T-helper 1 cell treated with Interleukin-12 subunit alpha and Interleukin-12 subunit beta and Interleukin-4 antibody, amounts not matched to agents 30 ng/mL and 1 ng/mL, for 36 hours (primary cell): ENCODE results near the gene TENT4A. TPM values are rescaled to one million over a fixed set of nuclear protein-coding genes. Genes with fewer than 3 reads are reported as not detected.

Experiments
- intact Hi-C: fragments of 100-400 bp; cut with micrococcal nuclease; formaldehyde crosslinking; loops from one replicate; pipeline ENCODE4 v1.15.1; 2024
- total RNA-seq: library from RNA; stranded (reverse); gene quantifications from 2 replicates; pipeline ENCODE4 v1.2.3, GENCODE V29; 2022

The TENT4A gene
- total RNA-seq, 1 donor from 2014 or later, result 34.3 TPM

DNA sequence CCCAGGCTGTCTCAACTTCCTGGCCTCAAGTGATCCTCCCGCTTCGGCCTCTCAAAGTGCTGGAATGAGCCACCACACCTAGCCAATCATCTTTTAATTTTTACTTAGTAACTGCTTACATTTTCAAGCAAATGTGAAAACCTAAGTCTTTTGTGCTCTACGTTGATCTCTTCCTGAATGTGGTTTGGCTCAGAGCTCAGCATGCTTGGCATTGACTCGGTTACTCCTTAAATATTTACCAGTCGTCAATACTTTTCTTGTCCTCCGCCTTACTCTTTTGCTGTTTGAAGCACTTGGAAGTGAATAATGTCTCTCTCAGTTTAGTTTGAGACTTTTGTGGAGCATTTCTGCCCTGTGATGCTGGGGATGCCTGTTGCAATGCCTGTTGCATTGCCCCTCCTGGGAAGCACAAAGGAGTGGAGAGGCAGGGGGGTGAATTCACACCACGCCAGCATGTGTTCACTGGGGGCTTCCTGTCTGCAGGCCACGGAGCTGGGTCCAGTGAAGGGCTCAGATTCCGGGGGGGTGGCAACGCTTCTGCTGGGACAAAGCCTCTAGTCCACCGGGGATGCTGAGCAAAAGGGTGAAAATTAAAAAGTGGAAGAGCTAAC lies 13.1 kb upstream of the TENT4A start:
- intact Hi-C loops, result no loop called here

DNA sequence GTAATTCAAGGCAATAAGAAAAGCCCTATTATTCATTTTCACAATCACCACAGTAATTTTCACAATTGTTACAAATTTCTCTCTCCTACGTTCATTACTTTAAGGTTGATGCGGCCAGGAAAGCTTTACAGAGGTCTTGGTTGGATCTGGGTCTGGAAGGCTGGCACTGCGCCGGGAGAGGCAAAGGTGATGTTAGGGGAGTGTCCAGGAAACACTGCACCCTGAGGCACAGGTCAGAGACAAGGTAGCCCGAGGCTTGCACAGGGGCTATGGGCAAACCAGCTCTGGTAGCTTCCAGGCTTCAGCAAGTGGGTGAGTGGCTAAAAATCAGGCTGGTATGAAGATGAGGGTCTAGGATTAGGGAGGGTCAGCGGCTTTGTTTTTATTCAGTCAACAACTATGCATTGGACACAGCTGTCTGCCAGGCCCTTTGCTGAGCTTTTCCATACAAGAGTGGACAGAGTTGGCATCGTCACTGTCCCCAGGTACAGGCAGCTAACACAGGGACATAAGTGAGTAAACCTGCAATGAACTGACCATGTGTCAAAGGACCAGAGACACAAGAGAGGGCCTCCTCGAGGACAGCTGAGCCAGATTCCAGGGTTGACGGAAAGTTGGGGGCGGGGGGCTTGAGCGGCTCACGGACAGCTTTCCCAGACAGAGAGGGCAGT lies 12.4 kb upstream of the TENT4A start:
- intact Hi-C loops, result no loop called here

DNA sequence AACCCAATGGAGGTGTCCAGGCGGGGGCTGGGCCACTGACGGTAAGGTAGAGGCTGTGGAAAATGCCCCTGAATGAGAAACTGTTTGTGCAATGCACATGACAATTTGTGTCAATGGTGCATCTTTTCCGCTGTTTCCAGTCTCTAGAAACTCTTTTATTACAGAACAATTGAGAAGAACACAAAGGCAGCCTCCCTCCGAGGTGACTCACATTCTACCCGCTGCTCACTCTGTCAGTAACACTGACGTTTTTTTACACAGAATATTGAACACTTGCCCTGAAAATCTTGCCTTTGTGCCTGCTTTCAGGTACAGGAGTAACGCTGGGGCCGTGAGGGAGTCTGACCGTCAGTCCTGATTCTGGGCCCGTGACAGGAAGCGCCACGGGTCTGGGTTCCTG lies 11.7 kb upstream of the TENT4A start:
- intact Hi-C loops, result no loop called here

DNA sequence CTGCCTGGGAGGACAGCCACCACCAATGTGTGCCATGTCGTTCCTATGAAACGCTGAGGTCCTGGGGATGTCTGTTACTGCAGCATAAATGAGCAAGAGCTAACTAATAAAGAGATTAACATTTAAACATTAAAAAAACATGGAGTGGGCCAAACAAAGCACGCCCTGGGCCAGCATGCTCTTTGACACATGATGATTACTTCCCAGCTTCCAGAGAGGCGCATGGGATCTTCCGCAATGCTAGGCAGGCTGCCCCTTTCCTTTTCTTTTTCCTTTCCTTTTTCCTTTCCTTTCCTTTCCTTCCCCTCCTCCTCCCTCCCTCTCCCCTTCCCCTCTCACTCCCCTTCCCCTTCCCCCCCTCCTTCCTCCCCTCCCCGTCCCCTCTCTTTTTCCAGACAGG lies 10.6 kb upstream of the TENT4A start:
- intact Hi-C loops, result no loop called here

DNA sequence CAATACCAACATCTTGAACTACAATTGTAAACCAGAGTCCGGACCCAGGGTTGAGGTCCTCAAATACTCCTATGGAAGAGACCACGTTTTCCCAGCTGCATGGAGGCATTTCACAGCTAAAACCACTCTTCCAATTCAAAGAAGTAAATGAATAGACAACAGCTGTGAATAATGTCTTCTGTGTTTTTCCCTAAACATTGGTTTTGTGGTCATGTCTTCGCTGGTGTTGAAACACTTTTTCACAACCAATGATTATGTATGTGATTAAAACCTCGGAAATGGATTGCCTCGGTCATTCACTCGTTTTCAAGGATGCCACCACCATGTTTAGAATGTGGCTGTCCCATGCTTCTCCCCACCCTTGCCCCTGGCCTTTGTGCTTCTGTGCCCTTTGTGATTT lies 9.4 kb upstream of the TENT4A start:
- intact Hi-C loops, result no loop called here

DNA sequence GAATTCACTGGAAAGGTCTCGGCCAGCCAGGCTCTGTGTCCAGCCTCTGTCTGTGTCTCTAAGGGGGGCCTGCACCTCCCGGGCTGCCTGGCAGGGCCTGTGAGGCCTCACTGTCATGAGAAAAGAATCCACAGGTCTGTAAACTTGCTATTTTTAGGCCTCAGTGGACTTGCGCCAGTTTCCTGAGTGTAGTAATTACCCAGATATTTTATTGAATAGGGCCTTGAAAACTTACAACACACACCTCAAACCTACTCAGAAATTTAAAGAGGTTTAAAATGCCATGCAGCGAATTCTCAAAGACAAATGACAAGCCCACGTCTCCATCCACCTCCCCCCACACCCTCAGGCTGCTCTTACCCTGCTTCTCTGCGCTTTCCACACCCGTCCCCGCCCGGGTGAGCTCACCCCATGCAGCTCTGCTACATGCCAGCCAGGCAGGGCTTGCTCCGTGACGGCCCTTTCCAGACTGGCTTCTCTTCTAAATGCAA lies 8.8 kb upstream of the TENT4A start:
- intact Hi-C loops, result no loop called here

DNA sequence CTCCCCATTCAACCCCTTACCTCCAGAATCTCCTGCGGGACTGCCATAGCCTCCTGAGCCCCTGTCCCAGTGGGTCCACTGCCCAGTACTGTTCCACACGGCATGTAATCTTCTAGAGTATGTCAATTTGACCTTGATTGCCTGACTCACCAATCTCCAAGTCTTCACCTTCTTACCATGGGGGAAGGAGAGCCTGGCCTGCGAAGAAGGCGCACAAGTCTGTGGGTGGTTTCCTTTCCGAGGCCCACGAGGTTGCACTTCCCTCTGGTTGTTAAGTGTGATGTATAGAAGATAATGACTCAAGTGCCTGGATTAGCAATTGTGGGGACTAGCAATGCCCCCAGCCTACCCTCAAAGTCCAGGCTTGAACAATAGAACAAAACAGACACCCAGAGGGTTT lies 8.1 kb upstream of the TENT4A start:
- intact Hi-C loops, result no loop called here

DNA sequence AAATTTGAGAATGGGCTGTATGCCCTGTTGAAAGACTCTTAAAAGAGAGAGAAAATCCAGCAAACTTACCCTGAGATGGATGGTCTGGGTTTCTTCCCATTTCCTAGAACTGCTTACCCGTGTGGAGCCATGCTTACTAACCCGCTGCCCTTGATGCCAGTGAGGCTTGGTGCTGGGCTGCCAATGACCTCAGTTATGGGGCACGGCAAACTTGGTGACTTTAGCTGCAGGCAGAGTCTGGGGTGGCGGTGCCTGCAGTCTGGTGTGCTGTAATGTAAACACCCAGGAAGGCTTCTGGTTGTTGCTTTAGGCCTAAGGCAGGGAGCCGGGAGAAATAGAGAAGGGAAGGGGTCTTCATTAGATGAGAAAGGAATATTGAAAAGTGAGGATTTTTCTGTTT lies 7.3 kb upstream of the TENT4A start:
- intact Hi-C loops, result no loop called here

DNA sequence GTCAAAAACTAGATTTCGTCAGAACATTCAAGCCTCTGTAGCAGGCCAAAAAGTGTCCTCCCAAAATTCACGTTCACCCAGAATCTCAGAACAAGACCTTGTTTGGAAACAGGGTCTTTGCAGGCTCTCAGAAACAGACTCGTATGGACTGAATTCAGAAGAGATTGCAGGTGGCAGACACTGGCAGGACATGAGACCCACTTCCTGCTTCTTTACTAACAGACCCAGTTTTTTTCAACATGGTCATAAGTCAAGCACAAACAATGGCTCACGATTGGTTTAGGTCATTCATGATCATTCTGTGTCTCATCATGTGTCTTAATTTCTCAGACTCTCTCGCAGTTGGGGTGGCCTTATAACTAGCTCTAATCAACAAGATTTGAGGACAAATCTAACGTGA lies 5.4 kb upstream of the TENT4A start:
- intact Hi-C loops, result no loop called here

DNA sequence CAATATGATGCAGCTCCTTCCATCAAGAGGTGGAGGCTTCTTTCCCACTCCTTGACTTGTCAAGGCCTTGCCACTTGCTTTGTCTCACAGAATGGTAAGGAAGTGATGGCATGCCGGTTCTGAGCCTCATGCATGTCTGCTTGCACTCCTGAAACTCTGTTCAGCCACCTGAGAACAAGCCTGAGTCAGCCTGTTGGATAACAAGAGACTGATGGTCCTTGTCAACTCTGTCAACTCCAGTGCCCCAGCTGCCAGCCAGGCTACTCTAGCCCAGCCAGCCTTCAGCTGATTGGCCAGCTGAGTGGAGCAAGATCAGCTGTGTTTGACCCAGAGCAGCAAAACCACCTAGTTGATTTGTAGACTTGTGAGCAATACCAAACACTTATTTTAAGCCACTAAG lies 4.4 kb upstream of the TENT4A start:
- intact Hi-C loops, result no loop called here

DNA sequence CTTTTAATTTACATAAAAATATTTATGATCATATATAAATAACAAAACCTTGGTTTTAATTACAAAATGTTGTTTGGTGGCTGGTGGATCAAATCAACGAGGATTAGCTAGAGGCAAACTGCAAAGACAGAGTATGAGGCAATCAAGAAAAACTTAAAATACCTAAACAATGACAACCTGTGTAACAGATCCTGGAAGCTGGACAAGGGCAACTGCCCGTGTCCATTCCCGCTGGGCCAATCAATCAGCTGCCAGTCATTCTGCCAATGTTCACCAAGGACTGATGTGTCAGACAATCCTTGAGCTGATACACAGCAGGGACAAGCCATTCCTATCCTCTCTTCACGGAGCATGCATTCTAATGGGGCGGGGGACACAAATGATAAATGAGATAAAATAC lies 3.2 kb upstream of the TENT4A start:
- intact Hi-C loops, result loop anchor here (5.0 kb wide), 1 partner anchor 1142 kb away; the partner anchor contains the start of gene CFAP90

DNA sequence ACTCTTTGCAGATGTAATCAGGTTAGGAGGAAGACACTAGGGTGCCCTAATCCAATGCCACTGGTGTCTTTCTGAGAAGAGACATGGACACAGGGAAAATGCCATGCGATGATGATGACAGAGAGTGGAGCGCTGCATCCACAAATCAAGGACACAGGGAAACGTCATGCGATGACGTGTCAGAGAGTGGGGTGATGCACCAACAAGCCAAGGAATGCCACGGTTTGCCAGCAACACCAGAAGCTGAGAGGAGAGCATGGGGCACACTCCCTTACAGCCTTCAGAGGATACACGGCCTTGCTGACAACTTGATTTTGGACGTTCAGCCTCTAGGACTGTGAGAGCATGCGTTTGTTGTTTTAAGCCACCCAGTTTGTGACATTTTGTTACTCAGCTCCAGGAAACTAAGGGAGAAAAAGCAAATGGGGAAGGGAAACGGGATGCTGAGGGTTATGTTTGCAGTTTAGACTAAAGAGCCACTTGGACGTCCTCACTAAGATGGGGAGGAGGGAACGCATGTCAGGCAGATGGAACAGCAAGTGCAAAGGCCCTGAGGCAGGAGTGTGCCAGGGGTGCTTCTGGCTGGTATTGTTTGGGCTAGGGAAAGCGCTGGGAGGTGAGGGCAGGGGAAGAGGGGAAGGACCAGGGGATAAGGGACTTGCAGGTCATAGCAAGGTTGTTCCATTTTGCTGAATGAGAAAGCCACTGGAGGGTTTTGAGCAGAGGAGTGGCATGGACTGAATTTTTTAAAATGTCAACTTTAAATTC lies 2.5 kb upstream of the TENT4A start:
- intact Hi-C loops, result loop anchor here (5.0 kb wide), 1 partner anchor 1142 kb away; the partner anchor contains the start of gene CFAP90

DNA sequence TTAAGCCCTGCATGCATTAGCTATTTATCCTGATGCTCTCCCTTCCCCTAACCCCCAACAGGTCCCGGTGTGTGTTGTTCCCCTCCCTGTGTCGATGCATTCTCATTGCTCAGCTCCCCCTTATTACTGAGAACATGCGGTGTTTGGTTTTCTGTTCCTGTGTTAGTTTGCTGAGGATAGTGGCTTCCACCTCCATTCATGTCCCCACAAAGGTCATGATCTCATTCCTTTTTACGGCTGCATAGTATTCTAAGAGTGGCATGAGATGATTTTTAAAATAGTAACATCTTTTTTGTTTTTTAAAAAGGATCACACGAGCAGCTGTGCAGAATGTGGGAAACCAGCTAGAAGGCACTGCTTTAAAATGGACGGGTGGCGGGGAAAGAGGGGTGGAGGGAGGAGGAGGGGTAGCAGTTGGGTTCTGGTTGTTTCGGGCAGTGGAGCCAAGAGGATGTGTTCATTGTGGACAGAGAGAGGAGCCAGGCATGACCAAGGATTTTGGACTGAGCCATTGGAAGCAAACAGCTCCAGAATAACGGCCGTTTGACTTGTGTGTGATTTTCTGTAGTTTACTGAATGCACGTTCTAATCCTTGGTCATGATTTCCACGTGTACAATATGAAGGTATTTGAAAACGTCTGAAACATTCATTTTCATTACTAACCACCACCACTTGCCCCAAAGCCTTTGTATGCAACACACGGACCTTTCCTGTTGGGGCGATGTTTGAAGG lies 1.7 kb upstream of the TENT4A start:
- intact Hi-C loops, result loop anchor here (1.0 to 5.0 kb wide), 4 partner anchors 17 to 1188 kb away; partner anchors contain the start of gene CFAP90

DNA sequence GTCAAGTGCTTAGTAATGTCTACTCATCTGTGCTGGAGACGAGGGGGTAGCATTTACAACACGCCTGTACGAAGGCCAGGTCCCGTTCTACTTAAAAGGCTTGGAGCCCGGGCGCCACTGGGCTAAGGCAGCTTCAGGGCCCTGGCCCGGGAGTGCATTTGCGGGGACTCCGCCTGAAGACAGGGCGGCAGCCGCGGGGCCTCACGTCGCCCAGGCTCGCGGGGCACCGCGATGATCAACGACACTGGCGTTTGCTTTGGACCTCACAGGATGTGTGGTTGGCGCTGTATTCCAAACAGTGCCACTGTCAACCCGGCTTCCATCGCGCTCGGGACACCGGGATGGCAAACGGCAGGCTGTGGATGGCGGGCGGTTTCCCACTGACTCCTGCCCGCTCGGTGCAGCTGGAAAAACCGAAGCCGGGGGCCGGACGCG lies 1.1 kb upstream of the TENT4A start:
- intact Hi-C loops, result loop anchor here (1.0 to 5.0 kb wide), 4 partner anchors 17 to 1189 kb away; partner anchors contain the start of gene CFAP90

DNA sequence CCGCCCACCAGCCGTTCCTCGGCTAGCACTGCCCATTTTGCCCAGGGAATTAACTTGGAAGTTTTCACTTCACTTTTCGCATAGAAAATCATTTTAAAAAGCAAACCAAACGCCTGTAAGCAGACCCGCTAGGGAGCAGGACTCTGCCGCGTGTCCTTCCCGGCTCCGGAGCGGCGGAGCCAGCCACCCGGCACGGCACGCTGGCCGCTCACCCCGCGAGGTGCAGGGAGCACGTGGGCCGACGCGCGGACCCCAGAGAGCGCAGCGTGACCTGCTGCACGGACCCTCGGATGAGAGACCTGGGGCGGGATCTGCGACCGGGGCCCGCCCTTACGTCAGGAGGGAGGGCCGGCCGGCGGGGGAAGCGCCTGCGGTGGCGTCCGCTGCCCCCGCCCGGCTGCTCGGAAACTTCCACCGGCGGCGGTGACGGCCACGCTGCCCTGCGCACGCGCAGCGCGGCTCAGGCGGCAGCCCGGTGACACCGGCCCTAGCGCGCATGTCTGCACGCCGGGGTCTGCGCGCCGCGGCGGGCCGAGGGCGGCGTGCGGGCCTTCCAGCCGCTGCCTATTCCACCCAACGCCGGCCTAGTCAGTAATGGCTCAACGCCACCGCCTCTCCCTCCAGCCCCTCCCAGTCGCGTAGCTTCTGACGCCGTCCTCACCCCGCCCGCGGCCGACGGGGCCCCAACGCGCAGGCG lies 507 bp upstream of the TENT4A start:
- intact Hi-C loops, result loop anchor here (1.0 to 5.0 kb wide), 10 partner anchors 10 to 1290 kb away; partner anchors contain the start of genes CFAP90, ICE1, MED10 and NSUN2

DNA sequence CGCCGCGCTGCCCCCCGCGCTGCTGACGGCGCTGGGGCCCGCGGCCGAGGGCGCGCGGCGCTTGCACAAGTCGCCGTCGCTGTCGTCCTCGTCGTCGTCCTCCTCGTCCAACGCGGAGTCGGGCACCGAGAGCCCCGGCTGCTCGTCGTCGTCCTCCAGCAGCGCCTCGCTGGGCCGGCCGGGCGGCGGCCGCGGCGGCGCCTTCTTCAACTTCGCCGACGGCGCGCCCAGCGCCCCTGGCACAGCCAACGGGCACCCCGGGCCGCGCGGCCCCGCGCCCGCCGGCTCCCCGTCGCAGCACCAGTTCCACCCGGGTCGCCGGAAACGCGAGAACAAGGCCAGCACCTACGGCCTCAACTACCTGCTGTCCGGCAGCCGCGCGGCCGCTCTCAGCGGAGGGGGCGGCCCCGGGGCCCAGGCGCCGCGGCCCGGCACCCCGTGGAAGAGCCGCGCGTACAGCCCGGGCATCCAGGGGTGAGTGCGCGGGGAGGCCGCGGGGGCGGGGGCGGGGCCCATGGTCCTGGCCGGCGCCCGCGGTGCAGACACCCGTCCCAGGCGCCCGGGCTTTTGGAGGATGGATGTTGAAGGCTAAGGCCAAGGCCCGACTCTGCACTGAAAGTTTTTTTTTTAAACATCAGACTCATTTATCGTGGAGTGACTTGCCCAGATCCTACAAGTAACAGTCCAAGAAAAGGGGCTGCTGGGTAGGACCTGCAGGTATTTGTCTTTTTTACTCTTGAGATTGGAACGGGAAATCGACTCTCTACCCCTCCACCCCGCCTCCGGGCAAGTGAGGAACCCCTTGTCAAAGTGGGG lies 1.2 kb downstream of the TENT4A start:
- intact Hi-C loops, result loop anchor here (1.0 to 5.0 kb wide), 2 partner anchors 1138 to 1155 kb away; partner anchors contain the start of genes CFAP90, FASTKD3 and MTRR

DNA sequence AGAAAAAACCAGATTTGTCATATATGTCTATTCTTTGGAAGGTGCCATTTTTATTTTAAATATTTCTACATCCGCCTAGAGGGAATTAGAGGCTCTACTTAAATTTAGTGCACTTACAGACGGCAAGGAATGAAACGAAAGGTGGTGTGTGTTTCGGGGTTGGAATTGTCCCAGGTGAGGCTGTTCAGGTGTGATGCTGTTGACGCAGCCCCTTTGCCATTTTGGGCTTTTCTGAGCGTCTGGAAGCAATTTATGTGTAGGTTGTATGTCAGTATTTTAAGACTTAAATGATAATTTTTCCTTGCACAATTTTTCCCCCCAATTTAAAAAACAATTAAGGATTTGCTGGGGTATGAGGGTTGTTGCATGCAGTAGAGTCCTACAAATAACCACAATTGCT lies 2.0 kb downstream of the TENT4A start:
- intact Hi-C loops, result no loop called here

DNA sequence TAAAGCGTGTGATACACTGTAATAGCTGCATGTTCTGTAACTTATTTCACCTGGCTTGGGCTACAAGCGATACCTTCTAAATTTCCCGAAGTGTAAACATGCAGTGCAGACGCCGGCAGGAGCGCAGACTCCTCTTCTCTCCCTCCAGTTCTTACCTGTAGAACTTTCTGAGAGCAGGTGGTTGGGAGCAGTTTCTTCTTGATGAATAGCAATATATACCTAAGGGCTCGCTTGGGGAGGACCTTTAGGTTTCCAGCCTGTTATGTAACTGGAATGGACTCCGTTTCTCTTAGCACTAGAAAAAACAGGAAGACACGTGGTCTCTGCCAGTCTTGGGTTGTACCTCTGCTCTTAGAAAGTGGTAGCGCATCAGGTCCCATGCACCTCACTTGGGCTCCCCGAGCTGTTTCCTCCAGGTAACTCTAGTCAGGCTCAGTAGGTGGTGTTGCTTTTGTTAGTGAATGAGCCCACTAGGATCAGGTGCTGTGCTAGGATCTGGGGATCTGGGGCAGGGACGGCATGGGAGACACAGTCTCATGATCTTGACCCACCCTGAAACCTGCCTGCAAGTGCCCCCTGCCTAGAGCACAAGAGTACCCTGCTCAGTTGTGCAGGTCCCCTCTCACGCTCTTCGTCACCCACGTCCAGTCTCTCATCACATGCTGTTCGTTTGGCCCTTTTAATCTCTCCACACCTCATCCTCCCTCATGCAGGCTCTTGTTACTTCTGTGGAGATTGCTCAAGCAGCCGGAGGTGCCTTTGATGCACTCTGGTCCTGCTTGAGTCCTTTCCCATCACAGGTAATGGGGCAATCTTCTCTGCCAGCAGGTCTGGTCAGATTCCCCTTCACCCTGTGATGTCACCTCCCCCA lies 2.8 kb downstream of the TENT4A start:
- intact Hi-C loops, result loop anchor here (1.0 kb wide), 1 partner anchor 356 kb away; no protein-coding TSS in a partner anchor
